Measurements from ENCODE around the gene ARID1B.
A peak's percentile ranks its signal among the peaks of the same experiment; 100 is the strongest.

ARID1B gene

GRCh38 chr6:156779206-156780094, 2.3 kb downstream of the ARID1B start:
- Mint-ChIP-seq H3K27me3 (no peaks in the 10 kb centered on the region), H3K9me3 (no peaks in the 10 kb centered on the region), H3K27ac (peak overlapping the region; percentile 91), H3K4me3 (peak overlapping the region; percentile 83), H3K36me3 (ENCODE audit: low read depth) (peaks cover 38% of the 10 kb centered on the region), H3K4me1 (ENCODE audit: low read depth) (peaks cover 52% of the 10 kb centered on the region)
- peak; percentile 81 for DNase-seq

GRCh38 chr6:156780102-156780641, 3.0 kb downstream of the ARID1B start:
- no peaks in the 10 kb centered on the region for H3K27me3 Mint-ChIP-seq
- H3K4me3 Mint-ChIP-seq = peak overlapping the region; percentile 83
- H3K36me3 Mint-ChIP-seq (ENCODE audit: low read depth) = peaks cover 45% of the 10 kb centered on the region
- peak overlapping the region; percentile 91 for H3K27ac Mint-ChIP-seq
- no peaks in the 10 kb centered on the region for H3K9me3 Mint-ChIP-seq
- peaks cover 51% of the 10 kb centered on the region for H3K4me1 Mint-ChIP-seq (ENCODE audit: low read depth)
- DNase-seq = no peak

GRCh38 chr6:156780962-156781853, 4.0 kb downstream of the ARID1B start:
- Mint-ChIP-seq H3K27me3 (no peaks in the 10 kb centered on the region), H3K36me3 (ENCODE audit: low read depth) (peaks cover 54% of the 10 kb centered on the region)
- DNase-seq = no peak

GRCh38 chr6:156781861-156782631, 4.9 kb downstream of the ARID1B start:
- Mint-ChIP-seq H3K9me3 (no peaks in the 10 kb centered on the region), H3K27me3 (no peaks in the 10 kb centered on the region), H3K4me1 (ENCODE audit: low read depth) (peaks cover 56% of the 10 kb centered on the region), H3K27ac (peak overlapping the region; percentile 91), H3K36me3 (ENCODE audit: low read depth) (peaks cover 57% of the 10 kb centered on the region), H3K4me3 (peak overlapping the region; percentile 83)
- no peak for DNase-seq

More at GRCh38 chr6:156780962-156781853, 4.0 kb downstream of the ARID1B start:
- peak overlapping the region; percentile 83 for H3K4me3 Mint-ChIP-seq
- no peaks in the 10 kb centered on the region for H3K9me3 Mint-ChIP-seq
- peaks cover 54% of the 10 kb centered on the region for H3K4me1 Mint-ChIP-seq (ENCODE audit: low read depth)
- peak overlapping the region; percentile 91 for H3K27ac Mint-ChIP-seq

GRCh38 chr6:156782691-156783320, 5.6 kb downstream of the ARID1B start:
- H3K4me3 Mint-ChIP-seq = peak overlapping the region; percentile 83
- peak overlapping the region; percentile 91 for H3K27ac Mint-ChIP-seq
- H3K9me3 Mint-ChIP-seq = no peaks in the 10 kb centered on the region
- H3K4me1 Mint-ChIP-seq (ENCODE audit: low read depth) = peaks cover 62% of the 10 kb centered on the region
- H3K36me3 Mint-ChIP-seq (ENCODE audit: low read depth) = peaks cover 60% of the 10 kb centered on the region
- DNase-seq = no peak
- no peaks in the 10 kb centered on the region for H3K27me3 Mint-ChIP-seq

GRCh38 chr6:156783958-156784357, 6.8 kb downstream of the ARID1B start:
- no peaks in the 10 kb centered on the region for H3K9me3 Mint-ChIP-seq
- H3K4me3 Mint-ChIP-seq = no peak overlapping the region
- no peaks in the 10 kb centered on the region for H3K27me3 Mint-ChIP-seq
- peaks cover 62% of the 10 kb centered on the region for H3K36me3 Mint-ChIP-seq (ENCODE audit: low read depth)
- no peak overlapping the region for H3K27ac Mint-ChIP-seq
- DNase-seq = no peak
- H3K4me1 Mint-ChIP-seq (ENCODE audit: low read depth) = peaks cover 73% of the 10 kb centered on the region

- Mint-ChIP-seq H3K27me3 (no peaks in the 10 kb centered on the region), H3K4me3 (no peak overlapping the region)
Measured at GRCh38 chr6:156786652-156787051, 9.5 kb downstream of the ARID1B start.

GRCh38 chr6:156787569-156788492, 10.7 kb downstream of the ARID1B start:
- no peak for DNase-seq
- Mint-ChIP-seq H3K4me1 (ENCODE audit: low read depth) (peaks cover 93% of the 10 kb centered on the region), H3K27ac (no peak overlapping the region), H3K4me3 (no peak overlapping the region), H3K9me3 (no peaks in the 10 kb centered on the region), H3K36me3 (ENCODE audit: low read depth) (peaks cover 45% of the 10 kb centered on the region), H3K27me3 (no peaks in the 10 kb centered on the region)

More at GRCh38 chr6:156786652-156787051, 9.5 kb downstream of the ARID1B start:
- no peak for DNase-seq
- Mint-ChIP-seq H3K27ac (no peak overlapping the region), H3K9me3 (no peaks in the 10 kb centered on the region), H3K36me3 (ENCODE audit: low read depth) (peaks cover 49% of the 10 kb centered on the region), H3K4me1 (ENCODE audit: low read depth) (peaks cover 89% of the 10 kb centered on the region)

- Mint-ChIP-seq H3K4me1 (ENCODE audit: low read depth) (peaks cover 94% of the 10 kb centered on the region), H3K27me3 (no peaks in the 10 kb centered on the region), H3K4me3 (no peak overlapping the region), H3K27ac (peak overlapping the region; percentile 3), H3K36me3 (ENCODE audit: low read depth) (peaks cover 41% of the 10 kb centered on the region), H3K9me3 (no peaks in the 10 kb centered on the region)
- no peak for DNase-seq
Measured at GRCh38 chr6:156789081-156789943, 12.1 kb downstream of the ARID1B start.

GRCh38 chr6:156790711-156791319, 13.6 kb downstream of the ARID1B start:
- Mint-ChIP-seq H3K4me3 (no peak overlapping the region), H3K27me3 (no peaks in the 10 kb centered on the region), H3K36me3 (ENCODE audit: low read depth) (peaks cover 28% of the 10 kb centered on the region), H3K4me1 (ENCODE audit: low read depth) (peaks cover 96% of the 10 kb centered on the region), H3K27ac (peak overlapping the region; percentile 85), H3K9me3 (no peaks in the 10 kb centered on the region)
- no peak for DNase-seq

- no peak for DNase-seq
- Mint-ChIP-seq H3K4me1 (ENCODE audit: low read depth) (peaks cover 97% of the 10 kb centered on the region), H3K27me3 (no peaks in the 10 kb centered on the region), H3K9me3 (no peaks in the 10 kb centered on the region), H3K27ac (peak overlapping the region; percentile 85), H3K4me3 (peak overlapping the region; percentile 26), H3K36me3 (ENCODE audit: low read depth) (peaks cover 24% of the 10 kb centered on the region)
Measured at GRCh38 chr6:156791320-156791850, 14.2 kb downstream of the ARID1B start.

Measured in activated T-cell treated with anti-CD3 and anti-CD28 coated beads, Interleukin-2, amount 50 U/mL, for 24 hours (primary cell).